H9 (cell line): Measurements from ENCODE around the gene MYO7B. TPM values are rescaled to one million over a fixed set of nuclear protein-coding genes. Genes with fewer than 3 reads are reported as not detected.

ENCODE experiments used
- DNase-seq: peaks from one replicate; pipeline ENCODE4 v3.0.0-alpha.2; 2017
- H2AFZ ChIP-seq: one replicate; pipeline ENCODE4 v1.6.1; 2013; ENCODE audit warnings: mild to moderate bottlenecking, low read length, control low read depth, moderate library complexity
- H2AK5ac ChIP-seq: 2 replicates; pipeline ENCODE4 v1.6.1; 2013; ENCODE audit warnings: low read length, control low read depth, mixed read lengths; ENCODE audit not compliant: insufficient read length
- H2BK120ac ChIP-seq: one replicate; pipeline ENCODE4 v1.6.1; 2013; ENCODE audit warnings: low read depth, mild to moderate bottlenecking, low read length, control low read depth, inconsistent platforms; ENCODE audit not compliant: poor library complexity, severe bottlenecking
- H2BK12ac ChIP-seq: 2 replicates; pipeline ENCODE4 v1.6.1; 2013; ENCODE audit warnings: low read length, control low read depth, mixed read lengths, low read depth; ENCODE audit not compliant: insufficient read length
- H2BK15ac ChIP-seq: 2 replicates; pipeline ENCODE4 v1.6.1; 2013; ENCODE audit warnings: low read depth, low read length, control low read depth
- H2BK20ac ChIP-seq: one replicate; pipeline ENCODE4 v1.6.1; 2013; ENCODE audit warnings: low read depth, mild to moderate bottlenecking, low read length, control low read depth, inconsistent platforms; ENCODE audit not compliant: poor library complexity, severe bottlenecking
- H2BK5ac ChIP-seq: 2 replicates; pipeline ENCODE4 v1.6.1; 2013; ENCODE audit warnings: low read length, control low read depth, mixed read lengths; ENCODE audit not compliant: insufficient read length
- H3K14ac ChIP-seq: 2 replicates; pipeline ENCODE4 v1.6.1; 2013; ENCODE audit warnings: low read length, control low read depth; ENCODE audit not compliant: insufficient read depth
- H3K18ac ChIP-seq: 2 replicates; pipeline ENCODE4 v1.6.1; 2013; ENCODE audit warnings: low read depth, mild to moderate bottlenecking, mixed read lengths, low read length, control low read depth; ENCODE audit not compliant: insufficient read length
- H3K23ac ChIP-seq: 2 replicates; pipeline ENCODE4 v1.6.1; 2013; ENCODE audit warnings: low read length, control low read depth, mixed read lengths, low read depth; ENCODE audit not compliant: insufficient read length
- H3K23me2 ChIP-seq: 2 replicates; pipeline ENCODE4 v1.6.1; 2013; ENCODE audit warnings: low read depth, mild to moderate bottlenecking, mixed read lengths, low read length, control low read depth; ENCODE audit not compliant: insufficient read length, poor library complexity, severe bottlenecking
- H3K27ac ChIP-seq: 2 replicates; pipeline ENCODE4 v1.5.1; 2013; ENCODE audit warnings: low read length, control low read depth, mixed read lengths, low read depth; ENCODE audit not compliant: insufficient read length
- H3K27me3 ChIP-seq: 2 replicates; pipeline ENCODE4 v1.6.1; 2013; ENCODE audit warnings: low read length, control low read depth, inconsistent platforms; ENCODE audit not compliant: insufficient read depth
- H3K4ac ChIP-seq: 2 replicates; pipeline ENCODE4 v1.6.1; 2013; ENCODE audit warnings: low read depth, mild to moderate bottlenecking, control low read depth, inconsistent platforms, low read length, moderate library complexity
- H3K4me1 ChIP-seq: 2 replicates; pipeline ENCODE4 v1.6.1; 2013; ENCODE audit warnings: low read length, control low read depth, inconsistent platforms; ENCODE audit not compliant: insufficient read depth
- H3K4me2 ChIP-seq: 2 replicates; pipeline ENCODE4 v1.6.1; 2013; ENCODE audit warnings: low read length, control low read depth, mixed read lengths; ENCODE audit not compliant: insufficient read length, insufficient read depth
- H3K56ac ChIP-seq: 2 replicates; pipeline ENCODE4 v1.6.1; 2013; ENCODE audit warnings: low read depth, mild to moderate bottlenecking, mixed read lengths, low read length, control low read depth; ENCODE audit not compliant: insufficient read length
- H3K79me1 ChIP-seq: 2 replicates; pipeline ENCODE4 v1.6.1; 2013; ENCODE audit warnings: low read depth, mild to moderate bottlenecking, moderate library complexity, low read length, control low read depth, inconsistent platforms; ENCODE audit not compliant: insufficient read depth, poor library complexity, severe bottlenecking
- H3K79me2 ChIP-seq: 2 replicates; pipeline ENCODE4 v1.6.1; 2013; ENCODE audit warnings: low read length, control low read depth, inconsistent platforms; ENCODE audit not compliant: insufficient read depth
- H3K9ac ChIP-seq: 2 replicates; pipeline ENCODE4 v1.6.1; 2013; ENCODE audit warnings: low read length, control low read depth, mixed read lengths; ENCODE audit not compliant: insufficient read length; ENCODE audit errors: extremely low read depth
- H3K9me3 ChIP-seq: one replicate; pipeline ENCODE4 v1.6.1; 2013; ENCODE audit warnings: low read depth, low read length, inconsistent platforms; ENCODE audit not compliant: control insufficient read depth
- H3T11ph ChIP-seq: one replicate; pipeline ENCODE4 v1.6.1; 2013; ENCODE audit warnings: mild to moderate bottlenecking, low read length, control low read depth, inconsistent platforms
- H4K20me1 ChIP-seq: one replicate; pipeline ENCODE4 v1.6.1; 2013; ENCODE audit not compliant: control insufficient read depth, insufficient read length, insufficient read depth
- H4K5ac ChIP-seq: 2 replicates; pipeline ENCODE4 v1.6.1; 2013; ENCODE audit warnings: low read depth, mild to moderate bottlenecking, mixed read lengths, low read length, control low read depth; ENCODE audit not compliant: insufficient read length
- H4K8ac ChIP-seq: replicated peaks from 2 replicates; pipeline ENCODE4 v1.6.1; 2013; ENCODE audit warnings: low read length, control low read depth, mixed read lengths, low read depth; ENCODE audit not compliant: insufficient read length
- H4K91ac ChIP-seq: 2 replicates; pipeline ENCODE4 v1.6.1; 2013; ENCODE audit warnings: low read depth, mild to moderate bottlenecking, moderate library complexity, mixed read lengths, low read length, control low read depth; ENCODE audit not compliant: insufficient read length
- H3K27ac Mint-ChIP-seq, 3 experiments: 2 replicates in 2 of 3; 3 replicates in 1 of 3; pipeline ENCODE4 v1.8.0; 2020 to 2021; ENCODE audit warnings: mixed read lengths in 3 of 3, mild to moderate bottlenecking in 1 of 3, moderate library complexity in 1 of 3
- H3K27me3 Mint-ChIP-seq: 2 replicates; pipeline ENCODE4 v1.8.0; 2021; ENCODE audit warnings: low read depth, mild to moderate bottlenecking, moderate library complexity, mixed read lengths
- H3K36me3 Mint-ChIP-seq, 3 experiments: 2 replicates in 2 of 3; 3 replicates in 1 of 3; pipeline ENCODE4 v1.8.0; 2020 to 2021; ENCODE audit warnings: low read depth in 3 of 3, mixed read lengths in 3 of 3; ENCODE audit not compliant: insufficient read depth in 1 of 3
- H3K4me1 Mint-ChIP-seq, 2 experiments: 2 replicates each; pipeline ENCODE4 v1.8.0; 2020; ENCODE audit warnings: mixed read lengths in 2 of 2
- H3K4me3 Mint-ChIP-seq, 2 experiments: 2 replicates in 1 of 2; 3 replicates in 1 of 2; pipeline ENCODE4 v1.8.0; 2020 to 2021; ENCODE audit warnings: mild to moderate bottlenecking in 2 of 2, mixed read lengths in 2 of 2, moderate library complexity in 1 of 2
- H3K9me3 Mint-ChIP-seq, 2 experiments: 2 replicates in 1 of 2; 3 replicates in 1 of 2; pipeline ENCODE4 v1.8.0; 2020; ENCODE audit warnings: mild to moderate bottlenecking in 2 of 2, mixed read lengths in 2 of 2, moderate library complexity in 1 of 2
- CTCF ChIP-seq: fragments of 200-600 bp; sonication (generic); conservative IDR thresholded peaks from 3 replicates; pipeline ENCODE4 v1.8.0; 2021; ENCODE audit warnings: antibody characterized with exemption, mild to moderate bottlenecking
- WGBS: extraction: QIAGEN DNeasy Blood & Tissue Kit; methylation state at CpG from one replicate; pipeline ENCODE4 v1.1.7; 2013; ENCODE audit warnings: missing lambda C conversion rate, low lambda C conversion rate, mixed read lengths; ENCODE audit not compliant: insufficient read length; ENCODE audit errors: extremely low coverage; 5-methylcytosine and 5-hydroxymethylcytosine counted together
- total RNA-seq: library from RNA; stranded (reverse); gene quantifications from 2 replicates; pipeline ENCODE4 v1.2.1, GENCODE V29; 2021

Gene MYO7B
- total RNA-seq, 1 experiment from 2014 or later = not detected

- no CpG with 5 or more reads among the region's 4 CpGs for WGBS
- no peak overlapping the region for H2BK5ac ChIP-seq
- no peaks in the 10 kb centered on the region for H3K27me3 ChIP-seq
- no peaks in the 10 kb centered on the region for H3K9me3 Mint-ChIP-seq
- peaks cover 35 to 36% of the 10 kb centered on the region in 2 experiments for H3K4me1 Mint-ChIP-seq
- no peak overlapping the region for H3K14ac ChIP-seq
- H3K4ac ChIP-seq = no peak overlapping the region
- H3K4me3 Mint-ChIP-seq = no peak overlapping the region
- H4K20me1 ChIP-seq = no peaks in the 10 kb centered on the region
- H3K4me2 ChIP-seq = no peak overlapping the region
- H3K56ac ChIP-seq = no peak overlapping the region
- H3K23ac ChIP-seq = no peak overlapping the region
- no peak overlapping the region for H3K27ac ChIP-seq
- no peak overlapping the region for H2BK12ac ChIP-seq
- TF ChIP-seq CTCF = no peak
- no peak for DNase-seq
- H3K18ac ChIP-seq = no peak overlapping the region
- H2BK15ac ChIP-seq = no peak overlapping the region
- H3K79me1 ChIP-seq = peaks cover 25% of the 10 kb centered on the region
- H3K23me2 ChIP-seq = no peaks in the 10 kb centered on the region
- H3K79me2 ChIP-seq = peaks cover 48% of the 10 kb centered on the region
- no peaks in the 10 kb centered on the region for H3K27me3 Mint-ChIP-seq
- H4K8ac ChIP-seq = no peak overlapping the region
- H3K36me3 Mint-ChIP-seq = peaks cover 2 to 33% (median 21%) of the 10 kb centered on the region in 3 experiments; a peak in 6 of 7 replicates
- no peaks in the 10 kb centered on the region for H3K4me1 ChIP-seq
- H3K9me3 ChIP-seq = no peaks in the 10 kb centered on the region
- no peak overlapping the region for H2AK5ac ChIP-seq
- H4K91ac ChIP-seq = no peak overlapping the region
- H2BK20ac ChIP-seq = no peak overlapping the region
- no peak overlapping the region for H2AFZ ChIP-seq
- H4K5ac ChIP-seq = no peak overlapping the region
- H3K27ac Mint-ChIP-seq = peak overlapping the region in 1 of 3 experiments; percentile 15; a peak in 1 of 7 replicates
- no peak overlapping the region for H3T11ph ChIP-seq
- H3K9ac ChIP-seq = no peak overlapping the region
- H2BK120ac ChIP-seq = no peak overlapping the region
Measured at GRCh38 chr2:127512362-127512761, 23.1 kb upstream of the MYO7B start.
